BLaER1 treated with 17β-estradiol and CSF1 and Interleukin-3, amounts not matched to agents 10 nM and 100 nM (cell line): ENCODE measurements around the gene CDC20.
A peak's percentile ranks its signal among the peaks of the same experiment; 100 is the strongest.
"Not testable (repeated sequence)": the region's sequence is repeated elsewhere in the genome, so short reads cannot be mapped to it uniquely, and the experiment has no call there.

Source experiments
- H3K27ac ChIP-seq, 11 experiments: shearing (Covaris generic); formaldehyde crosslinking; 2 replicates each; pipeline ENCODE4 v1.8.1; 2022
- H3K27me3 ChIP-seq, 11 experiments: shearing (Covaris generic); formaldehyde crosslinking; 2 replicates each; pipeline ENCODE4 v1.8.1; 2022
- H3K36me3 ChIP-seq, 11 experiments: shearing (Covaris generic); formaldehyde crosslinking; 2 replicates each; pipeline ENCODE4 v1.8.1; 2022
- H3K4me1 ChIP-seq, 10 experiments: shearing (Covaris generic); formaldehyde crosslinking; 2 replicates each; pipeline ENCODE4 v1.8.1; 2022
- H3K4me2 ChIP-seq, 11 experiments: shearing (Covaris generic); formaldehyde crosslinking; 2 replicates each; pipeline ENCODE4 v1.8.1; 2022
- H3K4me3 ChIP-seq, 10 experiments: shearing (Covaris generic); formaldehyde crosslinking; 2 replicates each; pipeline ENCODE4 v1.8.1; 2022
- H3K9ac ChIP-seq, 11 experiments: shearing (Covaris generic); formaldehyde crosslinking; 2 replicates each; pipeline ENCODE4 v1.8.1; 2022
- H3K9me3 ChIP-seq, 11 experiments: shearing (Covaris generic); formaldehyde crosslinking; replicated peaks in 1 of 11; 2 replicates each; pipeline ENCODE4 v1.8.1; 2022
- H4K20me1 ChIP-seq, 11 experiments: shearing (Covaris generic); formaldehyde crosslinking; 2 replicates each; pipeline ENCODE4 v1.8.1; 2022
- Cebpa-rat ChIP-seq, 11 experiments: shearing (Covaris generic); IDR thresholded peaks; 2 replicates each; pipeline ENCODE4 v1.8.1; 2022

CDC20 gene

DNA sequence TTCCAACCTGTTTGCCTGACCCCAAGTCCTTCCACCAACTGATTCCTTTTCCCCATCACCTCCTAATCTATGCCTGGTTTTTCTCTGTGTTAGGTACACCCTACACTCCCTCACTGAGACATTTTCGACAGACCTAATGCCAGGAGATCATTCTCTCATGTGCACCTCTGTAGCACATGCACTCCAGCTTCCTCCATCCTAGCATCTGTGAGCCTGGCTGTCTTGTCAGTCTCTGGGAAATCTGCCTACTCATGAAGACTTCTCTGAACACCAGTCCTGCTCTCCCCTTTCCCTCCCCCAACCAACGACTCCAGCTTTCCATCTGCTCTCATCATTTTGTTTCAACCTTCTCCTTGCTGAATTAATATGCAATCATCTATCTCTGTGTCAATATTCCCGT is 29.8 kb downstream of the CDC20 start:
- Histone ChIP-seq H3K27ac (peak overlapping the region in 6 of 11 experiments; percentile 11 to 87 (median 80); a peak in 6 of 22 replicates), H3K27me3 (no peaks in the 10 kb centered on the region), H4K20me1 (peaks cover 0 to 20% (median 6%) of the 10 kb centered on the region in 11 experiments; a peak in 10 of 22 replicates), H3K4me2 (peak overlapping the region; percentile 82 to 97 (median 91)), H3K9me3 (no peaks in the 10 kb centered on the region), H3K9ac (peak overlapping the region; percentile 78 to 89 (median 85); a peak in 21 of 22 replicates), H3K4me3 (peak overlapping the region; percentile 71 to 96 (median 88)), H3K4me1 (peaks cover 22 to 36% (median 26%) of the 10 kb centered on the region in 10 experiments), H3K36me3 (peaks cover 43 to 56% (median 47%) of the 10 kb centered on the region in 11 experiments)
- TF ChIP-seq Cebpa-rat (IDR thresholded peaks at IDR 0.05), result no peak

- peak within 1 kb of the TSS; percentile 70 to 87 (median 82) for H3K27ac ChIP-seq
- H3K36me3 ChIP-seq, result peaks cover 34 to 56% (median 43%) of the 10 kb centered on the region in 11 experiments
- no peaks in the 10 kb centered on the region for H3K27me3 ChIP-seq
- peaks cover 0 to 27% (median 7%) of the 10 kb centered on the region in 11 experiments; a peak in 10 of 22 replicates for H4K20me1 ChIP-seq
- no peak for TF ChIP-seq Cebpa-rat (IDR thresholded peaks at IDR 0.05)
- H3K4me2 ChIP-seq, result peak within 1 kb of the TSS; percentile 82 to 97 (median 91)
- peaks cover 22 to 32% (median 26%) of the 10 kb centered on the region in 10 experiments for H3K4me1 ChIP-seq
- no peaks in the 10 kb centered on the region for H3K9me3 ChIP-seq
- peak within 1 kb of the TSS; percentile 78 to 89 (median 85) for H3K9ac ChIP-seq
- H3K4me3 ChIP-seq, result peak within 1 kb of the TSS; percentile 71 to 96 (median 88)
These were observed 30.8 kb downstream of the CDC20 start, which contains the start of the genes MED8 and SZT2 for GRCh38 chr1:43389326-43390313. Gene MED8 (minus strand): TSS chr1:43389800. CDS start chr1:43389764, 36 bp downstream. Gene SZT2 (plus strand): TSS chr1:43389899. CDS start chr1:43389969, 70 bp downstream.

GRCh38 chr1:43392702-43393101 is 33.9 kb downstream of the CDC20 start:
- no peak for TF ChIP-seq Cebpa-rat (IDR thresholded peaks at IDR 0.05)
- H3K36me3 ChIP-seq, result peaks cover 24 to 56% (median 39%) of the 10 kb centered on the region in 11 experiments; a peak in 21 of 22 replicates
- H3K27ac ChIP-seq, result no peak overlapping the region
- H3K4me2 ChIP-seq, result no peak overlapping the region
- peaks cover 0 to 42% (median 10%) of the 10 kb centered on the region in 11 experiments; a peak in 11 of 22 replicates for H4K20me1 ChIP-seq
- peaks cover 21 to 27% (median 23%) of the 10 kb centered on the region in 10 experiments for H3K4me1 ChIP-seq
- H3K9me3 ChIP-seq, result no peaks in the 10 kb centered on the region
- H3K4me3 ChIP-seq, result no peak overlapping the region
- H3K9ac ChIP-seq, result 0 out of 22 replicates have a peak overlapping the region, but pooled peaks of 1 of the 11 experiments have one; percentile 21
- no peaks in the 10 kb centered on the region for H3K27me3 ChIP-seq

DNA sequence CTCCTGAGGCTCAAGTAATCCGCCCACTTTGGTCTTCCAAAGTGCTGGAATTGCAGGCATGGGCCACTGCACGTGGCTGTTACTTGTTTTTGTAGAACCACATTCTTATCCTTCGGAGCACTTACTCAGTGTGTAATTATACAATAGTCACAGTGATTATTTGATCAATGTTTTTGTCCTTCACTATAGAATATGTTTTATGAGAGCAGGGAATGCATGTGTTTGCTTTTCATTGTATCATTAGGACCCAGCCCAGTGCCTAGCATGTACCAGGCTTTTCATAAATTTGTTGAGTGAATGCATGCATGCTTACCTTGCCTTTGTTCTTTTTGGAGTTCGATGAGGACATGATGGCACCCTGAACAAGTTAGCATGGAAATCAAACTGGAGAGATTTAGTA is 36.7 kb downstream of the CDC20 start:
- Histone ChIP-seq H3K9ac (no peak overlapping the region), H3K4me1 (peaks cover 6 to 10% (median 8%) of the 10 kb centered on the region in 10 experiments), H3K4me3 (no peak overlapping the region), H3K27me3 (no peaks in the 10 kb centered on the region), H3K36me3 (peaks cover 23 to 60% (median 41%) of the 10 kb centered on the region in 11 experiments; a peak in 21 of 22 replicates), H3K4me2 (no peak overlapping the region), H3K27ac (no peak overlapping the region), H3K9me3 (no peaks in the 10 kb centered on the region), H4K20me1 (peaks cover 0 to 32% (median 5%) of the 10 kb centered on the region in 11 experiments; a peak in 12 of 22 replicates)
- TF ChIP-seq Cebpa-rat (IDR thresholded peaks at IDR 0.05), result no peak

- Histone ChIP-seq H3K9ac (no peak overlapping the region), H3K4me1 (peaks cover under 1 to 5% (median 3%) of the 10 kb centered on the region in 10 experiments; a peak in 19 of 20 replicates), H3K4me3 (no peak overlapping the region), H3K36me3 (peaks cover 23 to 61% (median 43%) of the 10 kb centered on the region in 11 experiments; a peak in 21 of 22 replicates), H3K27me3 (no peaks in the 10 kb centered on the region), H4K20me1 (peaks cover 0 to 32% (median 5%) of the 10 kb centered on the region in 11 experiments; a peak in 12 of 22 replicates), H3K27ac (no peak overlapping the region), H3K4me2 (no peak overlapping the region), H3K9me3 (no peaks in the 10 kb centered on the region)
- no peak for TF ChIP-seq Cebpa-rat (IDR thresholded peaks at IDR 0.05)
These were observed 37.3 kb downstream of the CDC20 start for GRCh38 chr1:43396059-43396458.

DNA sequence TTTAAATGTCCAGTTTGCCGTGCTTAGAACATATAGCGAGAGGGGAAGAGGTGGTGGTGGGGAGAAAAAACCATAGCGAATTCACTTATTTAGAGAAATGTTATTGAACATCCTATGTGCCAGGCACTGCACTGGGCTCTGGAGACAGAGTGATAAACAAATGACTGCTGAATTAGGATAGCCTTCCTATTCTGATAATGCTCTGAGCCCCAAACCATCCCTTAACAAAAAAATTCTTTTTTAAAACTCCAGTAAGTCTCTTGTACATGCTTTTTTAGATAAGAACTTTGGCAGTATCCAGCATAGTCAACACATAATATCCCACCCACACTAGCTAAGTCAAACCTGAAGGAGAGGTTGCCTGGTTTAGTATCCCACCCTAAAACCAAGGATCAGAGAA is 39.4 kb downstream of the CDC20 start:
- H3K4me2 ChIP-seq, result no peak overlapping the region; a peak in 1 of 22 replicates
- no peak overlapping the region for H3K27ac ChIP-seq
- no peaks in the 10 kb centered on the region for H3K9me3 ChIP-seq
- H4K20me1 ChIP-seq, result peaks cover 0 to 35% (median 11%) of the 10 kb centered on the region in 11 experiments; a peak in 13 of 22 replicates
- TF ChIP-seq Cebpa-rat (IDR thresholded peaks at IDR 0.05), result no peak
- H3K27me3 ChIP-seq, result no peaks in the 10 kb centered on the region
- no peak overlapping the region for H3K4me3 ChIP-seq
- no peak overlapping the region for H3K9ac ChIP-seq
- H3K4me1 ChIP-seq, result no peaks in the 10 kb centered on the region
- peaks cover 30 to 75% (median 53%) of the 10 kb centered on the region in 11 experiments for H3K36me3 ChIP-seq

DNA sequence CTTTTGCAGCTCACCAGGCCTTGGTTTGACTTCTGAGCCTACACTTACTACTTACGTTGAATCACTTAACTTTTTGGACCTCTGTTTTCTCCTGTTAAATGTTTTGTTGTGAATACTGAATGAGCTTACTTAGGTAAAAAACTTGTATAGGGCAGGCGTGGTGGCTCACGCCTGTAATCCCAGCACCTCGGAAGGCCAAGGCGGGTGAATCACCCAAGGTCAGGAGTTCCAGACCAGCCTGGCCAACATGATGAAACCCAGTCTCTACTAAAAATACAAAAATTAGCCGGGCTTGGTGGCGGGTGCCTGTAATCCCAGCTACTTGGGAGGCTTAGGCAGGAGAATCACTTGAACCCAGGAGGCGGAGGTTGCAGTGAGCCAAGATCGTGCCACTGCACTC is 41.7 kb downstream of the CDC20 start:
- not testable (repeated sequence) for H3K9ac ChIP-seq, H3K4me3 ChIP-seq, H3K9me3 ChIP-seq, H3K27ac ChIP-seq, H3K27me3 ChIP-seq, H3K4me1 ChIP-seq, H3K4me2 ChIP-seq
- Histone ChIP-seq H4K20me1 (peaks cover 0 to 18% (median 8%) of the 10 kb centered on the region in 11 experiments; a peak in 9 of 22 replicates), H3K36me3 (peaks cover 41 to 75% (median 59%) of the 10 kb centered on the region in 11 experiments)

DNA sequence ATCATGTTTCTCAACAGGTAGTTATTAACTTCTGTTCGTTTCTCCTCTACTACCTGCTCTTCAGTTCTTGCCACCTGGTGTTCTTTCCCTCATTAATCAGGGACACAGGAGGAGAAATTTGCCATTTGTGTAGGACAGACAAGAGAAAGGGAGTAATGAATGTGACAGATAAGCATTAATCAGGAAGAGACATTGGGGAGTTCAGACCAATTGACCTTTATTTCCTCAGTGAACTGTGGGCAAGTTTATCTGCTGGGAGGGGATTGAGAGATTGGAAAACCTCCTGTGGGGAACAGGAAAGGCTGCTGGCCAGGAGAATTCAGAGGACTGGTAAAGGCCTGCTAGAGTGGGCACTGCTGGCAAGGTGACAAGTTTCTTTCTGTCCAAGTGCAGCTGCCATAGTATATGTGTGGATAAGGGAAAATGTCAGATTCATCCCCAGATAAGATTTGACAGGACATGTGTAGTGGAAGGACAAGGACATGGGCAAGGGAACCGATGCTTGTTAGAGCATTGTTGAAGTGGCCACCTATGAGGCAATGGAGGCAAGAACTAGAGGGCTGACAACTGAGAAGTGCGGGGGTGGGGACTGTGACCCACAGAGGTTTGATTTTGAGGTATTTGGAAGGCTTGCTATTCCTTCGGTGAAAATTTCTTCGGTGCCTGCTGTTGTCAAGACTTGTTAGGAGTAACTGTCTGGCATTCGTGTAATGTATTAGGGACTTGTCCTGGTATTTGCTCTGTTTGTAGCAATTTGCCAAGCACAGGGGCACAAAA is 43.5 kb downstream of the CDC20 start:
- H4K20me1 ChIP-seq, result peaks cover 0 to 18% (median 4%) of the 10 kb centered on the region in 11 experiments; a peak in 8 of 22 replicates
- H3K27me3 ChIP-seq, result no peaks in the 10 kb centered on the region
- no peak overlapping the region for H3K9ac ChIP-seq
- H3K36me3 ChIP-seq, result peaks cover 47 to 76% (median 61%) of the 10 kb centered on the region in 11 experiments
- no peak overlapping the region for H3K27ac ChIP-seq
- no peak overlapping the region for H3K4me2 ChIP-seq
- no peak overlapping the region for H3K4me3 ChIP-seq
- H3K4me1 ChIP-seq, result no peaks in the 10 kb centered on the region
- H3K9me3 ChIP-seq, result no peaks in the 10 kb centered on the region
- no peak for TF ChIP-seq Cebpa-rat (IDR thresholded peaks at IDR 0.05)
